Activated gamma-delta T cell treated with anti-CD3 and anti-CD28 coated beads, Interleukin-2, amount 50 U/mL, for 16 hours (primary cell): ENCODE data around the gene COL2A1.

ENCODE experiments used
- DNase-seq: peaks from one replicate; pipeline ENCODE4 v3.0.0-alpha.2; 2020; ENCODE audit warnings: low read depth

The COL2A1 gene

GRCh38 chr12:47944685-47945340, 59.5 kb downstream of the COL2A1 start:
- no peak for DNase-seq

- DNase-seq, result no peak
These were observed 60.5 kb downstream of the COL2A1 start for GRCh38 chr12:47943623-47944340.

GRCh38 chr12:47942614-47943225, 61.6 kb downstream of the COL2A1 start:
- DNase-seq, result no peak

GRCh38 chr12:47941871-47942613, 62.2 kb downstream of the COL2A1 start:
- DNase-seq, result peak; percentile 17

GRCh38 chr12:47941475-47941780, 62.8 kb downstream of the COL2A1 start:
- DNase-seq, result no peak

GRCh38 chr12:47940773-47941474, 63.4 kb downstream of the COL2A1 start:
- DNase-seq, result no peak

- no peak for DNase-seq
These were observed 65.2 kb downstream of the COL2A1 start for GRCh38 chr12:47939009-47939601.

- no peak for DNase-seq
These were observed 65.7 kb downstream of the COL2A1 start for GRCh38 chr12:47938594-47938993.

- DNase-seq, result no peak
These were observed 66.2 kb downstream of the COL2A1 start for GRCh38 chr12:47938093-47938492.

GRCh38 chr12:47935184-47935583, 69.1 kb downstream of the COL2A1 start:
- no peak for DNase-seq

- no peak for DNase-seq
These were observed 73.1 kb downstream of the COL2A1 start for GRCh38 chr12:47931187-47931586.

GRCh38 chr12:47930634-47931033, 73.6 kb downstream of the COL2A1 start:
- DNase-seq, result no peak

GRCh38 chr12:47927346-47927745, 76.9 kb downstream of the COL2A1 start:
- no peak for DNase-seq
